Left colon (tissue), 2 donors: ENCODE results near the gene CNTNAP5. TPM values are rescaled to one million over a fixed set of nuclear protein-coding genes. Genes with fewer than 3 reads are reported as not detected.

Source experiments
- ATAC-seq: fragments of 200-7000 bp; cut with Tn5 transposase; one replicate; pipeline ENCODE4 v1.9.1; 2020; ENCODE audit warnings: mild to moderate bottlenecking, moderate library complexity
- DNase-seq, 2 donors: peaks; one replicate each; pipeline ENCODE4 v3.0.0-alpha.2; 2020
- intact Hi-C, 2 donors: fragments of 100-400 bp; cut with DNase I in 1 of 2; cut with micrococcal nuclease in 1 of 2; formaldehyde crosslinking; loops; one replicate each; pipeline versions ENCODE4 v1.11.2 to v1.14.0; 2022; cut with DNase I, micrococcal nuclease
- total RNA-seq, 2 donors: library from RNA; stranded (reverse); fragmentation: NEBNext Ultra II Directional; extraction: Animal tissue kit (Norgen Biotek cat#: 25700); gene quantifications; one replicate each; pipeline ENCODE4 v1.2.1, GENCODE V29; 2021
- donor health status: DM: no; HTN: no; CAD: no.
- donor health status: DM: yes; HTN: yes; CAD: no.

The CNTNAP5 gene
- total RNA-seq, 2 donors from 2014 or later = 0.08 TPM; not detected in 1

DNA sequence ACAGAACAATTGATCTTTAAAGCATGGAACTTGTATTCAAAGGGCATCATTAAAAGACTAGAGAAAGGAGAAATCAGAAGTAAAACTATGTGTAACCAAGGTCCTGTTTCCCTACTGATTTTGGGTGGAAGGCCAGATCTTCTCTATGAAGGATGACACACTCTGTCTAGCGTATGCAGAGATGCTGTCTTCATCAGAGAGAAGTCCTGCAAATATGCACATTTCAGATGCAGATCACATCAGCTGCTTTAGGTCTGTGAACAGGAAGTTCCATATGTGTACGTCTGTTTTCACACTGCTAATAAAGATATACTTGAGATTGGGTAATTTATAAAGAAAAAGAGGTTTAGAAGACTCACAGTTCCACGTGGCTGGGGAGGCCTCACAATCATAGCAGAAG, 857.3 kb downstream of the CNTNAP5 start:
- no peak for ATAC-seq
- intact Hi-C loops = no loop called here
- DNase-seq = no peak

GRCh38 chr2:124883595-124883994, 858.5 kb downstream of the CNTNAP5 start:
- DNase-seq (no peak), ATAC-seq (no peak)
- intact Hi-C loops = no loop called here

GRCh38 chr2:124884315-124884714, 859.2 kb downstream of the CNTNAP5 start:
- intact Hi-C loops = no loop called here
- DNase-seq = no peak
- no peak for ATAC-seq

DNA sequence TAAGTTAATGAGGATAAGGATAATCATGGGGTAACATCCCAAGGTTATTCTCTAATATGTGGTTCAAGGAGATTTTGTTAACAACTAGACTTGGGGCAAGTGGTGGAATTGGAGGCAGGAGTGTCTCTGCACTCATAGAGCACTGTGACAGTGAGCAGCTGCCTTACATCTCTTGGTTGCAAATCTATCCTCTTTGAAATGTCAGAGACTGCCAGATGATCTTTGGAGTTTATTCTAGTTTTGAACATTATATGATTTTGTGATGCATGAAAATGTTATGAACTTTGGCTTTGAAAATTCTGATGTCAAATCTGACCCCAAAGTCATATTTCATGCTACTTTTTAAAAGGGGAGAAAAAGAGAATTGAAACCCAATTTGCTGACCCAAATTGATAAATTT, 861.1 kb downstream of the CNTNAP5 start:
- intact Hi-C loops = no loop called here

GRCh38 chr2:124887466-124887865, 862.4 kb downstream of the CNTNAP5 start:
- ATAC-seq (no peak), DNase-seq (no peak)
- intact Hi-C loops = no loop called here

More for the DNA sequence above, 861.1 kb downstream of the CNTNAP5 start:
- no peak for ATAC-seq
- no peak for DNase-seq

- ATAC-seq = no peak
- intact Hi-C loops = no loop called here
- DNase-seq = no peak
Measured at GRCh38 chr2:124888431-124888830, 863.3 kb downstream of the CNTNAP5 start.

DNA sequence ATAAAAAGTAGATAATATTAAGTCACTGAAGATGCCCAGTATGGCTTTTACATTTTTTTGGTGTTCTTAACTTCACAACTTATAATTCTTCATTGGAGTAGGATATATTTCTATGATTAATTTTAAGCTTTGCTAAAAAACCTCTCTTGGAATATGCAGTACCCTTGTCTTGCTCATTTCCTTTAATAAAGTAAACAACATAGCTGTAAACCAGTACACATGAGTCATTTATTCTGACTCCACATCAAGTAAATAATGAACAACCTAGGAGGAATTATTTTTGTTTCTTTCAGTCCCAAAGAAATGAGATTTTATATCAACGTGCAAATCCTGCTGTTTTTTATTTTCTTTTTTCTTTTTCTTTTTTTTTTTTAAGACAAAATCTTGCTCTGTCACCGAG, 869.1 kb downstream of the CNTNAP5 start:
- ATAC-seq = no peak
- intact Hi-C loops = no loop called here

GRCh38 chr2:124898827-124899226, 873.7 kb downstream of the CNTNAP5 start:
- DNase-seq (no peak), ATAC-seq (no peak)
- intact Hi-C loops = no loop called here

More for the DNA sequence above, 869.1 kb downstream of the CNTNAP5 start:
- DNase-seq = no peak

GRCh38 chr2:124908411-124908810, 883.3 kb downstream of the CNTNAP5 start:
- DNase-seq (no peak), ATAC-seq (no peak)
- intact Hi-C loops = no loop called here

DNA sequence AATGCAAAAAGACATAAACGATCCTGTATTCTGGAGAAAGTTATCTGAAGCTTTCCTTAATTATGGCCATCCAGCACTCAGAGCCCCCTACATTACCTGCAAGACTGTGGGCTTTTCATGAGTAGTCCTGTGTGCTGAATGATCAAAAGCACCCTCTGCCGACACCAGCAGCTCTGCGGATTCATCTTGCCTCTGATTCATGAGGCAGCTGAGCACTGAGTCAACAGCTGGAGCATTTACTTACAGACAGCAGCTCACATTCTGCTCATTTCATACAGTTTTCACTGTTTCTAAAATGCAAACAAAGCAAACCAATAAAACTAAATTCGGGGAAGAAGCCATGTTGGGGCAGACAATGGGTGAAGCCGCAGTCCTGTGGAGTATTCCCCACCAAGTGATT, 886.5 kb downstream of the CNTNAP5 start:
- no peak for DNase-seq
- ATAC-seq = no peak
- intact Hi-C loops = no loop called here

DNA sequence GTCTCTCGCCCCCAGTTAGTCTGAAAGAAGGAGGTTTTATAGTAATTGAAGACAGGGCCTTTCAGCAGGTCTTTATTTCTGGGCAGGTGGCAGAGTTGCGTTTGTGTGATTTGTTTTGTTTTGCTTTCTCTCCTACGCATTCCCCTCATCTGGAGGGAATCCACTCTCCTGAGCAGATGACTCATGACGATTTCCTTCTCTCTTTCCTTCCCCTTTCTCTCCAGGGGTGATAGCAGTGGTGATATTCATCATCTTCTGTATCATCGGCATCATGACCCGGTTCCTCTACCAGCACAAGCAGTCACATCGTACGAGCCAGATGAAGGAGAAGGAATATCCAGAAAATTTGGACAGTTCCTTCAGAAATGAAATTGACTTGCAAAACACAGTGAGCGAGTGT, 888.8 kb downstream of the CNTNAP5 start:
- DNase-seq (no peak), ATAC-seq (no peak)
- intact Hi-C loops = no loop called here

- ATAC-seq (no peak), DNase-seq (no peak)
- intact Hi-C loops = no loop called here
Measured at GRCh38 chr2:124915567-124915966, 890.5 kb downstream of the CNTNAP5 start.

DNA sequence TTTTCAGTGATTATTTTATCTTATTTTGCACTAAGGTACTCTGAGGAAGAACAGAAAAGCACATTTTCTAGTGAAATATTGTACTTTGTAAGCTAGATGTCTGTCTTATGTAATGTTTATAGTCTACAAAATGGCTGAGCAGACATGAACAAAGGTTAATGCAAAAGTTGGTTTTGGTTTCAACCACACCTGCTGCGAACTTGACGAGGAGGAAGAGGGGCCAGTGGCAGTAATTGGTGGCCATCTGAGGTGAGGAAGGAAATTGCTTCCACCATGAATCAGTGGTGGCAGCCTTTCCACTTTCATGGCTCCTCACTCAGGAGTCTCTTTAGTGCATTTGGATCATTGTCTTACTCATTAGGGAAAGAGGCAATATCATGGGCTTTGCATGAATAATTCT, 894.2 kb downstream of the CNTNAP5 start:
- ATAC-seq (no peak), DNase-seq (no peak)
- intact Hi-C loops = no loop called here

- ATAC-seq = no peak
- no peak for DNase-seq
- intact Hi-C loops = no loop called here
Measured at GRCh38 chr2:124920448-124920847, 895.4 kb downstream of the CNTNAP5 start.

GRCh38 chr2:124921191-124921590, 896.1 kb downstream of the CNTNAP5 start:
- no peak for DNase-seq
- intact Hi-C loops = no loop called here
- no peak for ATAC-seq

GRCh38 chr2:124923097-124923496, 898.0 kb downstream of the CNTNAP5 start:
- DNase-seq (no peak), ATAC-seq (no peak)
- intact Hi-C loops = no loop called here

GRCh38 chr2:124933883-124934282, 908.8 kb downstream of the CNTNAP5 start:
- ATAC-seq = no peak
- intact Hi-C loops = no loop called here
- DNase-seq = no peak

GRCh38 chr2:124953921-124954320, 928.8 kb downstream of the CNTNAP5 start:
- DNase-seq (no peak), ATAC-seq (no peak)
- intact Hi-C loops = no loop called here

- intact Hi-C loops = no loop called here
- no peak for DNase-seq
- ATAC-seq = no peak
Measured at GRCh38 chr2:124959581-124959980, 934.5 kb downstream of the CNTNAP5 start.

DNA sequence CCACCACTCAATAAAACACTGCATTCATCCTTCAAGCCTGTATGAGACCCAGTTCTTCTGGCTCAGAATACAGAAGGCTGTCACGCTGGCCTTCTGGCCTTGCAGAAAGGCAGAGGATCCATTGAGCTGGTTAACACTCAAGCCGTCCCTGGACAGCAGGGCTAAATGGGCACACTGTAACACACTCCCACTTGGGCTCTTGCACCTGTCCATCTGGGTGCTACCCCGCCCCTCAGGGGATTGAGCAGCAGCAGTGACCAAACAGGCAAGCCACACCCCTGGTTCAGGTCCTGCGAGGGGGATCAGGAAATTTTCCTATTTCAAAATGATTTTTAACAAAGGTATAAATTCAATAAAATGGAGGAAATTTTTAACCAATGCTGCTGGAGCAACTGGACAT, 936.0 kb downstream of the CNTNAP5 start:
- intact Hi-C loops = no loop called here
- DNase-seq = no peak
- no peak for ATAC-seq
